CD14-positive monocyte (primary cell): ENCODE measurements around the gene PRSS50. TPM values are rescaled to one million over a fixed set of nuclear protein-coding genes. Genes with fewer than 3 reads are reported as not detected.

Source experiments
- DNase-seq, 3 donors: peaks; one replicate each; pipeline ENCODE4 v3.0.0-alpha.2; 2011 to 2022
- H2AFZ ChIP-seq: 2 replicates; pipeline ENCODE4 v1.6.0; 2012; ENCODE audit warnings: mild to moderate bottlenecking, low read depth, low read length, inconsistent platforms; ENCODE audit not compliant: insufficient read depth, poor library complexity, severe bottlenecking
- H3K27ac ChIP-seq, 2 donors: 1 replicate in 1 of 2; 2 replicates in 1 of 2; pipeline ENCODE4 v1.5.1; 2012 to 2013; ENCODE audit warnings: low read length in 2 of 2, control low read depth in 1 of 2, inconsistent platforms in 1 of 2, low read depth in 1 of 2, mild to moderate bottlenecking in 1 of 2
- H3K27me3 ChIP-seq, 2 donors: one replicate each; pipeline versions ENCODE4 v1.6.0 to v1.6.1; 2011 to 2013; ENCODE audit warnings: low read length in 2 of 2; ENCODE audit not compliant: control insufficient read depth in 2 of 2, insufficient read depth in 2 of 2
- H3K36me3 ChIP-seq, 2 donors: replicated peaks in 1 of 2; 1 replicate in 1 of 2; 2 replicates in 1 of 2; pipeline versions ENCODE4 v1.5.1 to v1.6.1; 2012 to 2013; ENCODE audit warnings: low read length in 2 of 2, control low read depth in 1 of 2, inconsistent platforms in 1 of 2, mild to moderate bottlenecking in 1 of 2; ENCODE audit not compliant: insufficient read depth in 2 of 2, control insufficient read depth in 1 of 2
- H3K4me1 ChIP-seq, 2 donors: 1 replicate in 1 of 2; 2 replicates in 1 of 2; pipeline versions ENCODE4 v1.5.1 to v1.6.1; 2012 to 2013; ENCODE audit warnings: low read length in 2 of 2, control low read depth in 1 of 2, inconsistent platforms in 1 of 2, mild to moderate bottlenecking in 1 of 2, moderate library complexity in 1 of 2; ENCODE audit not compliant: insufficient read depth in 2 of 2, control insufficient read depth in 1 of 2
- H3K4me2 ChIP-seq: replicated peaks from 2 replicates; pipeline ENCODE3; 2012; ENCODE audit warnings: low read length, moderate library complexity, mild to moderate bottlenecking; ENCODE audit not compliant: poor library complexity, severe bottlenecking; ENCODE audit errors: extremely low read depth
- H3K4me3 ChIP-seq, 3 experiments: fragments of 200-600 bp in 1 of 3; sonication (generic) in 1 of 3; replicated peaks in 1 of 3; 1 replicate in 2 of 3; 2 replicates in 1 of 3; pipeline ENCODE4 v1.5.1; 2011 to 2013; ENCODE audit warnings: low read length in 3 of 3, mild to moderate bottlenecking in 3 of 3, control low read depth in 2 of 3, low read depth in 2 of 3, inconsistent platforms in 1 of 3, moderate library complexity in 1 of 3
- H3K79me2 ChIP-seq: 2 replicates; pipeline ENCODE4 v1.6.0; 2012; ENCODE audit warnings: mild to moderate bottlenecking, control low read depth, inconsistent platforms, low read length, moderate library complexity; ENCODE audit not compliant: insufficient read depth
- H3K9ac ChIP-seq: 2 replicates; pipeline ENCODE4 v1.6.0; 2017; ENCODE audit warnings: low read length, mild to moderate bottlenecking; ENCODE audit not compliant: insufficient read depth, poor library complexity, severe bottlenecking
- H3K9me3 ChIP-seq, 2 donors: replicated peaks in 1 of 2; 1 replicate in 1 of 2; 2 replicates in 1 of 2; pipeline versions ENCODE4 v1.5.1 to v1.6.1; 2012 to 2013; ENCODE audit warnings: low read length in 2 of 2, control low read depth in 1 of 2; ENCODE audit not compliant: control insufficient read depth in 1 of 2, insufficient read depth in 1 of 2
- H4K20me1 ChIP-seq: 2 replicates; pipeline ENCODE4 v1.6.0; 2012; ENCODE audit warnings: mild to moderate bottlenecking, low read length, control low read depth, moderate library complexity; ENCODE audit not compliant: insufficient read depth
- H3K27ac Mint-ChIP-seq, 7 donors: one replicate each; pipeline ENCODE4 v1.8.0; 2020; ENCODE audit warnings: mild to moderate bottlenecking in 7 of 7, mixed read lengths in 7 of 7, moderate library complexity in 6 of 7, inconsistent platforms in 2 of 7
- H3K27me3 Mint-ChIP-seq, 3 donors: one replicate each; pipeline ENCODE4 v1.8.0; 2021 to 2022; ENCODE audit warnings: low read depth in 3 of 3, mild to moderate bottlenecking in 3 of 3, mixed read lengths in 3 of 3, moderate library complexity in 3 of 3, inconsistent platforms in 1 of 3
- H3K36me3 Mint-ChIP-seq, 2 donors: one replicate each; pipeline ENCODE4 v1.8.0; 2020; ENCODE audit warnings: mixed read lengths in 2 of 2, inconsistent platforms in 1 of 2, mild to moderate bottlenecking in 1 of 2
- H3K4me1 Mint-ChIP-seq: one replicate; pipeline ENCODE4 v1.8.0; 2020; ENCODE audit warnings: mild to moderate bottlenecking, mixed read lengths
- H3K4me3 Mint-ChIP-seq, 2 donors: one replicate each; pipeline ENCODE4 v1.8.0; 2020; ENCODE audit warnings: mild to moderate bottlenecking in 2 of 2, mixed read lengths in 2 of 2, moderate library complexity in 1 of 2
- H3K9me3 Mint-ChIP-seq, 7 donors: one replicate each; pipeline ENCODE4 v1.8.0; 2020 to 2022; ENCODE audit warnings: mixed read lengths in 7 of 7, mild to moderate bottlenecking in 6 of 7, moderate library complexity in 6 of 7, inconsistent platforms in 2 of 7
- WGBS: methylation state at CpG from one replicate; pipeline ENCODE4 v1.1.5; 2013; ENCODE audit warnings: missing lambda C conversion rate; ENCODE audit not compliant: insufficient coverage; 5-methylcytosine and 5-hydroxymethylcytosine counted together
- intact Hi-C, 2 donors: fragments of 100-400 bp; cut with micrococcal nuclease; formaldehyde crosslinking; loops; one replicate each; pipeline versions ENCODE4 v1.15.0 to v1.15.1; 2023
- polyA plus RNA-seq, 3 donors: library from polyadenylated mRNA; depleted of rRNA in 1 of 3; unstranded in 2 of 3; stranded (reverse) in 1 of 3; fragments of 300-500 nt in 2 of 3; fragments of >200 nt in 1 of 3; fragmentation: Illumina TruSeq in 2 of 3; gene quantifications; 1 replicate in 2 of 3; 2 replicates in 1 of 3; pipeline ENCODE4 v1.2.3, GENCODE V29; 2012 to 2021
- small RNA-seq: library from RNA; depleted of rRNA; stranded (forward); fragments of <200 nt; gene quantifications from one replicate; pipeline ENCODE3, GENCODE V24; 2012; ENCODE audit warnings: low read depth; ENCODE audit not compliant: insufficient read length
- TF ChIP-seq, protein P1 (sequence below): fragments of 200-600 bp; IDR thresholded peaks from one replicate; pipeline ENCODE4 v1.8.0; 2022; ENCODE audit warnings: antibody characterized with exemption, mild to moderate bottlenecking

PRSS50 gene
- polyA plus RNA-seq, 3 donors, result not detected

DNA sequence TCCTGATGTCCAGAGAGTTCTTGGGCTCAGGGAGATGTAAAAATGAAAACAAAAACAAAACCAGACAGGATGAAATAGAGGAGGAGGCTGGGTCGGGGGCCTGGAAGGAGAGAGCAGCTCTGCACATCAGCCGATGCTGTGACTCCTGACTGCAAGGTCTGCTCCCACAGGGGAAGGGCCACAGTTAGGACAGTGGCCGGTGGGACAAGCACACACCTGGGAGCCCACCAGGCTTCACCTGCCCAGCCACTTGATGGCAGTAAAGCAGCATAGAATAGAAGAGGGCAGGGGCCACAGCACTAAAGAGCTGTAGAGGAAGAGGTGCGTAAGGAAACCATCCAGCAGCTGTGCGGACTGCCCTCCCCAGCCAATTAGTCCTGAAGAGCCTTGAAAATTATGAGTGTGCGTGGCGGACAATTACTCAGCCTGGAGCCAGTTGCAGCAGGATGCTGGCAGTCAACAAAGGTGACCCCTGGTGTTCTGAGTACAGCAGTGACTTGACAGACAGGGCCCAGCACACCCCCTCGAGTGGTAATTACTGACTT lies 54.0 kb downstream of the PRSS50 start:
- Histone ChIP-seq H3K9ac (no peak overlapping the region), H3K79me2 (no peaks in the 10 kb centered on the region), H3K27ac (no peak overlapping the region), H3K36me3 (no peaks in the 10 kb centered on the region), H3K9me3 (no peaks in the 10 kb centered on the region), H4K20me1 (no peaks in the 10 kb centered on the region), H2AFZ (no peak overlapping the region), H3K27me3 (no peaks in the 10 kb centered on the region), H3K4me3 (no peak overlapping the region), H3K4me1 (no peaks in the 10 kb centered on the region), H3K4me2 (no peak overlapping the region)
- Mint-ChIP-seq H3K27me3 (peaks cover 6 to 9% (median 6%) of the 10 kb centered on the region in 3 donors), H3K4me3 (no peak overlapping the region), H3K27ac (no peak overlapping the region), H3K9me3 (no peaks in the 10 kb centered on the region), H3K4me1 (no peaks in the 10 kb centered on the region), H3K36me3 (no peaks in the 10 kb centered on the region)
- TF ChIP-seq, protein P1, sequence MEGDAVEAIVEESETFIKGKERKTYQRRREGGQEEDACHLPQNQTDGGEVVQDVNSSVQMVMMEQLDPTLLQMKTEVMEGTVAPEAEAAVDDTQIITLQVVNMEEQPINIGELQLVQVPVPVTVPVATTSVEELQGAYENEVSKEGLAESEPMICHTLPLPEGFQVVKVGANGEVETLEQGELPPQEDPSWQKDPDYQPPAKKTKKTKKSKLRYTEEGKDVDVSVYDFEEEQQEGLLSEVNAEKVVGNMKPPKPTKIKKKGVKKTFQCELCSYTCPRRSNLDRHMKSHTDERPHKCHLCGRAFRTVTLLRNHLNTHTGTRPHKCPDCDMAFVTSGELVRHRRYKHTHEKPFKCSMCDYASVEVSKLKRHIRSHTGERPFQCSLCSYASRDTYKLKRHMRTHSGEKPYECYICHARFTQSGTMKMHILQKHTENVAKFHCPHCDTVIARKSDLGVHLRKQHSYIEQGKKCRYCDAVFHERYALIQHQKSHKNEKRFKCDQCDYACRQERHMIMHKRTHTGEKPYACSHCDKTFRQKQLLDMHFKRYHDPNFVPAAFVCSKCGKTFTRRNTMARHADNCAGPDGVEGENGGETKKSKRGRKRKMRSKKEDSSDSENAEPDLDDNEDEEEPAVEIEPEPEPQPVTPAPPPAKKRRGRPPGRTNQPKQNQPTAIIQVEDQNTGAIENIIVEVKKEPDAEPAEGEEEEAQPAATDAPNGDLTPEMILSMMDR, result no peak
- 58% methylated on average over 7 of the region's 8 CpGs for WGBS
- intact Hi-C loops, result no loop called here
- DNase-seq, result no peak

DNA sequence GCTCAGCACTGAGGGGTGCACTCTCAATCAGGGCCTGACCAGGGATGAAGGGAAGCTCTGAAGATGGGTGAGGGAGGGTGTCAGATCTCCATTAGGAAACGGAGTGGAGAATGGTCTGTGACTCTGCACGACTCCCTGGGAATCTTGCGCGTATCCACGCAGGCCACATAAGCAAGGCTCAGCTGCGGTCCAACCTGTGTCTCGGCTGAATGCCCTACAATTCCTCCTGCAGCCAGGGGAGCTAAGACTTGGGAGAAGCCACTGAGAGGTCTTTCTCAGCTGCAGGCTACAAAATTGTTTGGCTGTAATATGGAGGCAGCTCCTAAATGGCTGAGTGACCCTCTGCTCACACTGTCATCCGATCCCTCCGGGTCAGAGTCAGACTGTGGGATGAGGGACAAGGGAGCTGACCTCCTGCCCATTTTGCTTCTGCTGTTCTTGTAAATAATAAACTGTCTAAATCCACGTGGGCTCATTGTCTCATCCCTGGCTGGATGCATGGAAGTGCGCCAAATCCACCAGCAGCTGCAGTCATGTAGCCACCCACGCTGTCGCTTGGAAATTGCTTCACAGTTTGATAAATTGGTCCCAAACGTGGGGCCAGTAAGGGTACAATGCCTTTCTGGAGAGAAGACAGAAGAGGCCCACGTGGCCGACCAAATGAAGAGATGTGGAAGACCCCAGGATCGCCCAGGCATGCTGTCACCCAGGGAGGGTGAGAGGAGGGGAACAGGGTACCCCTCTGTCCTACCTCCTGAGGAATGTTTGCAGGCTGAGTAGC lies 54.7 kb downstream of the PRSS50 start:
- Histone ChIP-seq H3K9ac (no peak overlapping the region), H3K27ac (no peak overlapping the region), H2AFZ (no peak overlapping the region), H3K36me3 (no peaks in the 10 kb centered on the region), H3K9me3 (no peaks in the 10 kb centered on the region), H3K4me2 (no peak overlapping the region), H4K20me1 (no peaks in the 10 kb centered on the region), H3K79me2 (no peaks in the 10 kb centered on the region), H3K27me3 (no peaks in the 10 kb centered on the region), H3K4me3 (no peak overlapping the region), H3K4me1 (no peaks in the 10 kb centered on the region)
- WGBS, result 87% methylated on average over 17 of the region's 17 CpGs
- Mint-ChIP-seq H3K27ac (no peak overlapping the region), H3K36me3 (no peaks in the 10 kb centered on the region), H3K4me1 (no peaks in the 10 kb centered on the region), H3K9me3 (no peaks in the 10 kb centered on the region), H3K27me3 (peaks cover 6 to 9% (median 6%) of the 10 kb centered on the region in 3 donors), H3K4me3 (no peak overlapping the region)
- intact Hi-C loops, result no loop called here
- no peak for DNase-seq
- TF ChIP-seq, protein P1, result no peak

Small RNA genes lying within 50 kb of the gene (small RNA-seq; reads per million reads assigned to genes)
- not detected for gene PRSS45

Other genes starting within 250 kb of the PRSS50 start
- not detected for gene RTP3, start 219.9 kb downstream of the PRSS50 start, polyA plus RNA-seq
- not detected for gene LRRC2, start 151.6 kb downstream of the PRSS50 start, polyA plus RNA-seq
- gene FAM240A, start 105.3 kb downstream of the PRSS50 start, polyA plus RNA-seq, result not detected
- gene ALS2CL, start 24.2 kb downstream of the PRSS50 start, polyA plus RNA-seq, result 1 to 10 TPM in 1 of 3 donors, under 1 TPM in 2; 0.38 to 5.7 (median 0.55) TPM
- not detected for gene TMIE, start 16.5 kb downstream of the PRSS50 start, polyA plus RNA-seq
- gene MYL3, start 145.6 kb upstream of the PRSS50 start, polyA plus RNA-seq, result not detected
- gene PTH1R, start 159.9 kb upstream of the PRSS50 start, polyA plus RNA-seq, result not detected